ENCODE results near the gene AKAP10.
"Not testable (repeated sequence)": the region's sequence is repeated elsewhere in the genome, so short reads cannot be mapped to it uniquely, and the experiment has no call there.

The AKAP10 gene

DNA sequence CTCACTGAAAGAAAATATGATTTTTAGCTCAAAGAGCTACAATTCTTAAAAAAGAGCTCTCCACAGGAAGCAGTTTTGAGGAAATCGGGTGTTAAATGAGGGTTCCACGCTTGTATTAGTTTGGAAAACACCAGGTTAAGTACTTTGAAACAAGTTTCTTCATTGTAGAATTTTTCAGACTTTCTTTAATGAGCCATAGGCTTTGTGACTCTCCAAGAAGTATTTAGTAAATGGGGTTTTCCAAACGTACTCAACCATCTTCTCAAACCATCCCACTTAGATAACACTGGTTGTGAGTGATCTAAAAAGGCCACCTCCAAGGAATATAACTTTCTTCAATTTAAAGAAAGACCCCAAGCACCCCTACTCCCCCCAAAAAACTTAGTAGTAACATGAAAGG is 112.6 kb downstream of the AKAP10 start:
- H3K4me3 ChIP-seq (ENCODE audit: low read depth, low read length), result no peak overlapping the region
- TF ChIP-seq, protein P1, sequence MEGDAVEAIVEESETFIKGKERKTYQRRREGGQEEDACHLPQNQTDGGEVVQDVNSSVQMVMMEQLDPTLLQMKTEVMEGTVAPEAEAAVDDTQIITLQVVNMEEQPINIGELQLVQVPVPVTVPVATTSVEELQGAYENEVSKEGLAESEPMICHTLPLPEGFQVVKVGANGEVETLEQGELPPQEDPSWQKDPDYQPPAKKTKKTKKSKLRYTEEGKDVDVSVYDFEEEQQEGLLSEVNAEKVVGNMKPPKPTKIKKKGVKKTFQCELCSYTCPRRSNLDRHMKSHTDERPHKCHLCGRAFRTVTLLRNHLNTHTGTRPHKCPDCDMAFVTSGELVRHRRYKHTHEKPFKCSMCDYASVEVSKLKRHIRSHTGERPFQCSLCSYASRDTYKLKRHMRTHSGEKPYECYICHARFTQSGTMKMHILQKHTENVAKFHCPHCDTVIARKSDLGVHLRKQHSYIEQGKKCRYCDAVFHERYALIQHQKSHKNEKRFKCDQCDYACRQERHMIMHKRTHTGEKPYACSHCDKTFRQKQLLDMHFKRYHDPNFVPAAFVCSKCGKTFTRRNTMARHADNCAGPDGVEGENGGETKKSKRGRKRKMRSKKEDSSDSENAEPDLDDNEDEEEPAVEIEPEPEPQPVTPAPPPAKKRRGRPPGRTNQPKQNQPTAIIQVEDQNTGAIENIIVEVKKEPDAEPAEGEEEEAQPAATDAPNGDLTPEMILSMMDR (IDR thresholded peaks at IDR 0.05; ENCODE audit: borderline replicate concordance, insufficient read depth, low read depth, low read length), result no peak

DNA sequence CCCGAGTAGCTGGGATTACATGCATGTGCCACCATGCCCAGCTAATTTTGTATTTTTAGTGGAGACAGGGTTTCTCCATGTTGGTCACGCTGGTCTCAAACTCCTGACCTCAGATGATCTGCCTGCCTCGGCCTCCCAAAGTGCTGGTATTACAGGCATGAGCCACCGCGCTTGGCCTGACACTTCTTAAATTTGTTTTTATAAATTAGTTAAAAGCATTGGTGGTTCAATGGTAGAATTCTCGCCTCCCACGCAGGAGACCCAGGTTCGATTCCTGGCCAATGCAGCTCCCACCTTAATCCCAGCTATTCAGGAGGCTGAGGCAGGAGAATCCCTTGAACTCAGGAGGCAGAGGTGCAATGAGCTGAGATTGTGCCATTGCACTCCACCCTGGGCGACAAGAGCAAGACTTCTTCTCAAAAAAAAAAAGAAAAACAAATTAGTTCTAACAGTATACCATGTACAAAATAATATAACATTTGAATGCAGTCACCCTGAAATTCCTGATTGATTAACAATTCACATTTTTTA is 116.9 kb downstream of the AKAP10 start:
- not testable (repeated sequence) for H3K4me3 ChIP-seq (ENCODE audit: low read depth, low read length)

DNA sequence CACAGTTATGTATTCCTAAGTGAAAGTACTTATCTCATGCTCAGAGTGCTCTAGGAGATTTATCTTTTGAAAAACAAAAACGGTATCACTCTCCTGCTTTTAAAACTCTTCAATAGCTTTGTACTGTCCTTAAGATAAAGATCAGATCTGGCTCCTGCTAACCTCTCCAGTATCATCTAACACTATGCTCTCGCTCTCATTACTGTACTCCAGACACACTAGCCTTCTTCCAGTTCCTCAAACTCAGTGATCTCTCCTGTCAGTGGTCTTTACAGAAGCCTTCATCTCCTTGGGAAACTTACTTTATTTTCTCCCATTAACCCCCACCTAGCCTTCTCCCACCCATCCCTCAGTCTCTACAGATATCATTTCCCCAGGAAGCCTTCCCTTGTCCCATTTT is 120.0 kb downstream of the AKAP10 start:
- TF ChIP-seq, protein P1 (IDR thresholded peaks at IDR 0.05; ENCODE audit: borderline replicate concordance, insufficient read depth, low read depth, low read length), result no peak
- H3K4me3 ChIP-seq (ENCODE audit: low read depth, low read length), result no peak overlapping the region
